OCI-LY3 (cell line): Measurements from ENCODE around the gene TRAF3.

Source experiments
- H2AFZ ChIP-seq: fragments of 200-600, 300-600 bp; shearing (Covaris generic); 2 replicates; pipeline ENCODE4 v1.6.0; 2014; ENCODE audit warnings: antibody characterized with exemption, low read depth, low read length
- H3K27ac ChIP-seq: fragments of 200-600, 300-600 bp; sonication (generic); 2 replicates; pipeline ENCODE4 v1.5.1; 2014; ENCODE audit warnings: mild to moderate bottlenecking, low read length, moderate library complexity, mixed read lengths
- H3K27me3 ChIP-seq: fragments of 200-600, 300-600 bp; sonication (generic); 2 replicates; pipeline ENCODE4 v1.6.1; 2014; ENCODE audit warnings: low read depth, low read length, mixed read lengths
- H3K36me3 ChIP-seq: fragments of 200-600, 300-600 bp; sonication (generic); replicated peaks from 2 replicates; pipeline ENCODE3; 2014; ENCODE audit warnings: low read depth, low read length, mixed read lengths
- H3K4me1 ChIP-seq: fragments of 300-600, 200-600 bp; sonication (generic); 2 replicates; pipeline ENCODE4 v1.6.1; 2014; ENCODE audit warnings: low read length, mixed read lengths
- H3K4me2 ChIP-seq: fragments of 200-600, 300-600 bp; sonication (generic); 2 replicates; pipeline ENCODE4 v1.6.1; 2014; ENCODE audit warnings: low read length, mixed read lengths
- H3K4me3 ChIP-seq: fragments of 300-600, 200-600 bp; sonication (generic); 2 replicates; pipeline ENCODE4 v1.5.1; 2014; ENCODE audit warnings: antibody characterized with exemption, mild to moderate bottlenecking, low read length, moderate library complexity
- H3K79me2 ChIP-seq: fragments of 300-600, 200-600 bp; shearing (Covaris generic); 2 replicates; pipeline ENCODE4 v1.6.1; 2014; ENCODE audit warnings: mild to moderate bottlenecking, low read length, mixed read lengths
- H3K9ac ChIP-seq: fragments of 300-600, 200-600 bp; shearing (Covaris generic); 2 replicates; pipeline ENCODE4 v1.6.0; 2014; ENCODE audit warnings: mild to moderate bottlenecking, low read length, moderate library complexity
- H3K9me3 ChIP-seq: fragments of 200-600, 300-600 bp; shearing (Covaris generic); 2 replicates; pipeline ENCODE4 v1.6.1; 2014; ENCODE audit warnings: low read length, mixed read lengths; ENCODE audit not compliant: insufficient read depth
- H4K20me1 ChIP-seq: fragments of 200-600, 300-600 bp; sonication (generic); 2 replicates; pipeline ENCODE4 v1.6.1; 2016; ENCODE audit warnings: low read length, mixed read lengths; ENCODE audit not compliant: insufficient read depth
- CTCF ChIP-seq: fragments of 200-600, 300-600 bp; sonication (generic); IDR thresholded peaks from 2 replicates; pipeline ENCODE4 v1.5.1; 2014; ENCODE audit warnings: antibody characterized with exemption, low read length, low read depth
- EZH2phosphoT487 ChIP-seq: fragments of 200-600 bp; shearing (Covaris generic); IDR thresholded peaks from 2 replicates; pipeline ENCODE4 v1.6.1; 2018; ENCODE audit warnings: antibody characterized with exemption, mixed run types, low read depth

Gene TRAF3

DNA sequence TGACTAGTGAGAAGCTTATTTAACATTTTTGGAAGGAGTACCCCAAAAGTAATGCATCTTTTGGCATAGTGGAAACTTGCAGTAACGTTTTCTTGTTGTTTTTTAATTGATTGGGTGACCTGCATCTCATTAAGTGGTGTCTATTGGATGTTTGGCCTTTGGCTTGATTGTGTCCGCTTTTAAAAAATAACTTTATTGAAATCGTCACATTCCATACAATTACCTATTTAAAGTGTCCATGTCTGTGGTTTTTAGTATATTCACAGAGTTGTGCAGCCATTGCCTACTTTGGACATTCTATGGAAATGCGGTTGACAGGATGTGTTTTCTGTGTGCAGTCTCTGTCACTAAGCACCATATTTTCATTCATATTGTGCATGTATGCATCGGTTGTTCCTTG lies 46.3 kb downstream of the TRAF3 start:
- H3K4me1 ChIP-seq, result peaks cover 35% of the 10 kb centered on the region
- H3K79me2 ChIP-seq, result peaks cover 100% of the 10 kb centered on the region
- no peak overlapping the region for H3K4me2 ChIP-seq
- no peak overlapping the region for H2AFZ ChIP-seq
- no peak overlapping the region for H3K9ac ChIP-seq
- H3K27me3 ChIP-seq, result no peaks in the 10 kb centered on the region
- peaks cover 31% of the 10 kb centered on the region for H3K36me3 ChIP-seq
- no peak overlapping the region for H3K27ac ChIP-seq
- H3K4me3 ChIP-seq, result no peak overlapping the region
- TF ChIP-seq CTCF (no peak), EZH2phosphoT487 (no peak)
- H3K9me3 ChIP-seq, result no peaks in the 10 kb centered on the region
- peaks cover 98% of the 10 kb centered on the region for H4K20me1 ChIP-seq

GRCh38 chr14:102824832-102825231 lies 47.6 kb downstream of the TRAF3 start:
- H3K36me3 ChIP-seq, result peaks cover 40% of the 10 kb centered on the region
- no peak overlapping the region for H3K4me3 ChIP-seq
- no peaks in the 10 kb centered on the region for H3K9me3 ChIP-seq
- TF ChIP-seq CTCF (no peak), EZH2phosphoT487 (no peak)
- peaks cover 100% of the 10 kb centered on the region for H3K79me2 ChIP-seq
- H3K9ac ChIP-seq, result no peak overlapping the region
- no peak overlapping the region for H3K27ac ChIP-seq
- no peaks in the 10 kb centered on the region for H3K27me3 ChIP-seq
- no peak overlapping the region for H3K4me2 ChIP-seq
- peaks cover 24% of the 10 kb centered on the region for H3K4me1 ChIP-seq
- no peak overlapping the region for H2AFZ ChIP-seq
- H4K20me1 ChIP-seq, result peaks cover 98% of the 10 kb centered on the region

GRCh38 chr14:102825307-102826095 lies 48.3 kb downstream of the TRAF3 start:
- peaks cover 43% of the 10 kb centered on the region for H3K36me3 ChIP-seq
- TF ChIP-seq CTCF (no peak), EZH2phosphoT487 (no peak)
- peaks cover 100% of the 10 kb centered on the region for H3K79me2 ChIP-seq
- H4K20me1 ChIP-seq, result peaks cover 99% of the 10 kb centered on the region
- no peak overlapping the region for H3K27ac ChIP-seq
- H3K9me3 ChIP-seq, result no peaks in the 10 kb centered on the region
- no peak overlapping the region for H3K4me3 ChIP-seq
- no peak overlapping the region for H3K9ac ChIP-seq
- H3K4me2 ChIP-seq, result no peak overlapping the region
- no peak overlapping the region for H2AFZ ChIP-seq
- H3K4me1 ChIP-seq, result peaks cover 19% of the 10 kb centered on the region
- no peaks in the 10 kb centered on the region for H3K27me3 ChIP-seq

- peaks cover 99% of the 10 kb centered on the region for H4K20me1 ChIP-seq
- H3K79me2 ChIP-seq, result peaks cover 100% of the 10 kb centered on the region
These were observed 48.9 kb downstream of the TRAF3 start for GRCh38 chr14:102826161-102826560.

More at GRCh38 chr14:102826161-102826560, 48.9 kb downstream of the TRAF3 start:
- peaks cover 13% of the 10 kb centered on the region for H3K4me1 ChIP-seq
- peaks cover 50% of the 10 kb centered on the region for H3K36me3 ChIP-seq
- H3K27ac ChIP-seq, result no peak overlapping the region
- H3K4me3 ChIP-seq, result no peak overlapping the region
- H2AFZ ChIP-seq, result no peak overlapping the region
- no peak overlapping the region for H3K9ac ChIP-seq
- no peak overlapping the region for H3K4me2 ChIP-seq
- TF ChIP-seq EZH2phosphoT487, result no peak
- no peak for TF ChIP-seq CTCF
- no peaks in the 10 kb centered on the region for H3K9me3 ChIP-seq
- no peaks in the 10 kb centered on the region for H3K27me3 ChIP-seq
